BE2C (cell line): ENCODE measurements around the gene IMPDH1.

Experiments
- DNase-seq: peaks from one replicate; pipeline ENCODE4 v3.0.0-alpha.2; 2020
- H3K27me3 ChIP-seq: fragments of 250-450 bp; sonication (Bioruptor Pico); 2 replicates; pipeline ENCODE4 v1.5.1; 2020; ENCODE audit warnings: mild to moderate bottlenecking
- H3K36me3 ChIP-seq: fragments of 250-450 bp; sonication (Bioruptor Pico); 2 replicates; pipeline ENCODE4 v1.5.1; 2020; ENCODE audit warnings: mild to moderate bottlenecking
- H3K4me1 ChIP-seq: fragments of 250-450 bp; sonication (Bioruptor Pico); 2 replicates; pipeline ENCODE4 v1.5.1; 2020
- H3K4me3 ChIP-seq: 2 replicates; pipeline ENCODE4 v1.5.1; 2011; ENCODE audit warnings: low read depth, low read length
- H3K9me3 ChIP-seq: fragments of 250-450 bp; sonication (Bioruptor Pico); 2 replicates; pipeline ENCODE4 v1.5.1; 2020
- TF ChIP-seq, protein P1 (sequence below): IDR thresholded peaks from 2 replicates; pipeline ENCODE4 v1.5.1; 2012; ENCODE audit warnings: mild to moderate bottlenecking, low read depth, low read length

Gene IMPDH1

DNA sequence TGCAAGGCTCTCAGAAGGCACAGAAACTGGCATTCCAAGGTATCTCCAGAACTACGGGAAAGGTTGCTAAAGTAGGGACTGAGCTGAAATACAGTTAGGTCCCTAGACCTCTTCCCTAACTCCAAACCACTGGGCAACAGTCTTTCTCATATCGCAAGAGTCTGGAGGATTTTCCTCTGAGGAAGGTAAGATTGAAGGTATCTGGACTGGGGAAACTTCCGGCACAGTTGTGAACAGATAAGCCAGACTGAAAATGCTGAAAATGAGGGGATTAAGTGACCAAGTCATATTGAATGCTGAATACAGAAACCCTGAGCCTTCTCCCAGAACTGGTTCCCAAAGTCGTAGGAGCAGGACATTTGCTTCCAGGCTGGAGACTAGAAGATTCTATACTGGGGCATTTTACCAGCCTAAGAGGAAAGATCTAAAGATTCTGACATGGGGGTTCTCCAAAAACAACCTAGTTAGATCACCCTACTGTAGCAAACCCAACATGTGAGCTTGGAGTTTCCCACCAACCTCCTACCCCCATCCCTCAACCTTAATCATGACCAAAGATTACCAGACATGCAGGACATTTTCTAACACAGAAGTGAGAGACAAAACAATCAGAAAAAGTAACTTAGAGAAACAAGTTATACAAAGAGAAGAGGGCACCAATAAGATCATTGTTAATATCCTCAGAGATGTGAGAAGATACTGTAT is 45.5 kb downstream of the IMPDH1 start:
- H3K9me3 ChIP-seq: no peaks in the 10 kb centered on the region
- peaks cover 5% of the 10 kb centered on the region for H3K36me3 ChIP-seq
- H3K4me3 ChIP-seq: peak overlapping the region; percentile 28
- no peaks in the 10 kb centered on the region for H3K27me3 ChIP-seq
- peaks cover 44% of the 10 kb centered on the region for H3K4me1 ChIP-seq
- TF ChIP-seq, protein P1, sequence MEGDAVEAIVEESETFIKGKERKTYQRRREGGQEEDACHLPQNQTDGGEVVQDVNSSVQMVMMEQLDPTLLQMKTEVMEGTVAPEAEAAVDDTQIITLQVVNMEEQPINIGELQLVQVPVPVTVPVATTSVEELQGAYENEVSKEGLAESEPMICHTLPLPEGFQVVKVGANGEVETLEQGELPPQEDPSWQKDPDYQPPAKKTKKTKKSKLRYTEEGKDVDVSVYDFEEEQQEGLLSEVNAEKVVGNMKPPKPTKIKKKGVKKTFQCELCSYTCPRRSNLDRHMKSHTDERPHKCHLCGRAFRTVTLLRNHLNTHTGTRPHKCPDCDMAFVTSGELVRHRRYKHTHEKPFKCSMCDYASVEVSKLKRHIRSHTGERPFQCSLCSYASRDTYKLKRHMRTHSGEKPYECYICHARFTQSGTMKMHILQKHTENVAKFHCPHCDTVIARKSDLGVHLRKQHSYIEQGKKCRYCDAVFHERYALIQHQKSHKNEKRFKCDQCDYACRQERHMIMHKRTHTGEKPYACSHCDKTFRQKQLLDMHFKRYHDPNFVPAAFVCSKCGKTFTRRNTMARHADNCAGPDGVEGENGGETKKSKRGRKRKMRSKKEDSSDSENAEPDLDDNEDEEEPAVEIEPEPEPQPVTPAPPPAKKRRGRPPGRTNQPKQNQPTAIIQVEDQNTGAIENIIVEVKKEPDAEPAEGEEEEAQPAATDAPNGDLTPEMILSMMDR: no peak
- DNase-seq: no peak

DNA sequence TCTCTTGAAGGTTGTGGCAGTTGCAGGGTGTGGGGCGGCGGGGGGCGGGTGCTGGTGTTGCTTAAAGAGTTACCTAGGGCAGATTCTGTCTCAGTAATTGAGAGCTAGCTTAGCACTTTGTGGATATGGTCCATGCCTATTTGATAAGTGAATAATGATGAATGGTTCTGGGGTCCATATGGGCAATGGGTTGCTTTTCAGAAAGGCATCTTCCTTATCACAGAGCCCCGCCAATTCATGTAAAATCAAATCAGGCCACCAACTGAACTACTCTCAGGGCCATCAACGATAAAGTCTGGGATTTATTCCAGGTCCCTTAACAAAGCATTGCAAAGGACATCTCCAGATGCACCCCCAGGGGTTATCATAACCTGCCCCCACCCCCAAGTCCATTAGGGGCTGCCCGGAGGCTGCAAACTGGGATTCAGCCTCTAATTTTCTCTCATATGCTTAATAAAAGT is 46.5 kb downstream of the IMPDH1 start:
- H3K4me3 ChIP-seq: peak overlapping the region; percentile 74
- H3K27me3 ChIP-seq: no peaks in the 10 kb centered on the region
- no peaks in the 10 kb centered on the region for H3K9me3 ChIP-seq
- peak; percentile 93 for DNase-seq
- peaks cover 15% of the 10 kb centered on the region for H3K36me3 ChIP-seq
- TF ChIP-seq, protein P1: no peak
- peaks cover 52% of the 10 kb centered on the region for H3K4me1 ChIP-seq

DNA sequence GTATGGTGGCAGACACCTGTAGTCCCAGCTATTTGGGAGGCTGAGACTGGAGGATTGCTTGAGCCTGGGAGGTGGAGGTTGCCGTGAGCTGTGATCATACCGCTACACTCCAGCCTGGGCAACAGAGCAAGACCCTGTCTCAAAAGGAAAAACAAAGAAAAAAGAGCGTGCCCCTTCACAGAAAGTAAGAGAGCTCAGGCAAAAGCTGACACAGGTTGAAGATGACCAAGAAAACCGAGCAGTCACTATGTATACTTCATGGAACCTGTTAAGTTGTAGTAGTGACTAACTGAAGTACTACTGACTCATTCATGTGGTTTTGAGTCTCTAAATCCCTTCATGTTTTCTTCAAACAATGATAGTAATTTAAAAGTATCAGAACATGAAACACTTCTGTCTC is 47.1 kb downstream of the IMPDH1 start:
- Histone ChIP-seq H3K4me3 (peak overlapping the region; percentile 74), H3K36me3 (peaks cover 22% of the 10 kb centered on the region), H3K4me1 (peaks cover 59% of the 10 kb centered on the region), H3K9me3 (no peaks in the 10 kb centered on the region), H3K27me3 (no peaks in the 10 kb centered on the region)
- DNase-seq: no peak
- TF ChIP-seq, protein P1: no peak

DNA sequence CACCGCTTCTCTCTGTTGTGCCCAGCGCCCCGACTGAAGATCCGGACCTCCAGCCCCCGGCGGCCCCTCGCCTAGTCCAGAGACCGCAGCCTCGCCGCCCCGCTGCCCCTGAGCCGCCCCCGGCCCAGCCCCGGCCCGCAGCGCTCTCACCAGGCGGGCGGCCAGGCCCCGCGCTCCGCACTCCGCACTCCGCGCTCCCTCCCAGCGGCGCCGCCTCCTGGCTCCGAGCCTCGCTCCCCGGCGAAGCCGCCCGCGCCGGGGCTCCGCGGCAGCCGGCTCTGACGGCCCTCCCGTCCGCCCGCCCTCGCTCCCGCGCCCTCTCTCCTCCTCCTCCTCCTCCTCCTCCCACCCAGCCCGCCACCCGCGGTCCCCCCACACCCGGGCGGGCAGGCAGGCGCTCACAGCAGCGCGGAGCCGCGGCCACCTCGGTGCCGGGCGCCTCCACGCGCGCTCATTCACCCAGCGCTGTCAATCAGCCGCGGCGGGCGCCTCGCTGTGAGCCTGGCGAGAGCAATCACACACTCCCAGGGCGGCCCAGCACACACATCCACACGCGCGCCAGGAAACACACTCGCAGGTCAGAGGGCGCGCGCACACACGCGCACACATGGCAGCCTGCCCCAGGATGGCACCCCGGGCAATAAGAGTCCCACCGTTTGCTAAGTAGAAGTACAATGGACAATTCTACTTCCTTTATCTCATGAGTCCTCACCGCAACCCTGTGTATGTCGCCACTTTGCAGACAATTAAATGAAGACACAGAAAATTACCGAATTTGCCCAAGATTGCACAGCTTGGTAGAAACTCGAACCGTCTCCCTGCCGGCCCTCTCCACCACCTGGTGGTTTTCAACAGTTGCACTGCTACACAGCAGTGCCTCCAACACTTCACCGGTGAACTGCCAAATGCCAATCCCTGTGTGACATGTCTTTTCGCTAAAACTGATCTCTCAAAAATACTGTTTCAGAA is 48.1 kb downstream of the IMPDH1 start, which contains the start of gene PRRT4:
Gene PRRT4 (minus strand): TSS at position 280 of the 969 bp plus-strand sequence.
- Histone ChIP-seq H3K27me3 (no peaks in the 10 kb centered on the region), H3K36me3 (peaks cover 23% of the 10 kb centered on the region), H3K9me3 (no peaks in the 10 kb centered on the region), H3K4me1 (peaks cover 63% of the 10 kb centered on the region), H3K4me3 (peak within 1 kb of the TSS; percentile 74)
- DNase-seq: peak; percentile 69
- TF ChIP-seq, protein P1: peak; percentile 46

DNA sequence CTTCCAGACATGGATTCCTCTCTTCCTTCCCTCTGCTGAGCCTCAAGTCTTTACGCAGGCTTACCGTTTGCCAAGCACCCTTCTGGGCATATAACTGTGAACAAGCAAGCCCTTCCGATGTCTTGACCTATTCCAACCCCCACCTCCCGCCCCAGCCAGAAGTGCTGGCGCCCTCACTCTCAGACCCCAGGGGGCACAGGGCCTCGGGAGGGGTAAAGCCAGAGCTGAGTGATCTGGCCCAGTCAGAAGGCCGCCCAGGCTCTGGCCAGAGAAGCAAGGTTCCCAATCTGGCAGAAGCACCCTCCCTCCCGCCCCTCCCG is 49.5 kb downstream of the IMPDH1 start:
- H3K4me1 ChIP-seq: peaks cover 64% of the 10 kb centered on the region
- H3K4me3 ChIP-seq: peak overlapping the region; percentile 74
- DNase-seq: no peak
- TF ChIP-seq, protein P1: no peak
- H3K36me3 ChIP-seq: peaks cover 29% of the 10 kb centered on the region
- H3K27me3 ChIP-seq: no peaks in the 10 kb centered on the region
- H3K9me3 ChIP-seq: no peaks in the 10 kb centered on the region
